Muscle layer of duodenum (tissue), 2 donors: ENCODE measurements around the gene HK1.
"Not testable (repeated sequence)": the region's sequence is repeated elsewhere in the genome, so short reads cannot be mapped to it uniquely, and the experiment has no call there.

Source experiments
- H3K27ac ChIP-seq: one replicate; pipeline ENCODE4 v1.7.0; 2013; ENCODE audit warnings: mild to moderate bottlenecking, low read length
- H3K27me3 ChIP-seq: one replicate; pipeline ENCODE4 v1.7.0; 2013; ENCODE audit warnings: low read depth, mild to moderate bottlenecking, control low read depth, low read length
- H3K36me3 ChIP-seq, 2 donors: one replicate each; pipeline ENCODE4 v1.7.0; 2013; ENCODE audit warnings: low read length in 2 of 2, control low read depth in 1 of 2, mild to moderate bottlenecking in 1 of 2; ENCODE audit not compliant: insufficient read depth in 2 of 2, control insufficient read depth in 1 of 2
- H3K4me1 ChIP-seq, 2 donors: one replicate each; pipeline ENCODE4 v1.7.0; 2013; ENCODE audit warnings: low read length in 2 of 2, mild to moderate bottlenecking in 2 of 2, control low read depth in 1 of 2, moderate library complexity in 1 of 2; ENCODE audit not compliant: insufficient read depth in 2 of 2, control insufficient read depth in 1 of 2
- H3K4me3 ChIP-seq, 2 donors: one replicate each; pipeline ENCODE4 v1.7.0; 2013; ENCODE audit warnings: low read length in 2 of 2, low read depth in 1 of 2, mild to moderate bottlenecking in 1 of 2
- H3K9me3 ChIP-seq, 2 donors: one replicate each; pipeline ENCODE4 v1.7.0; 2013; ENCODE audit warnings: low read length in 2 of 2, control low read depth in 1 of 2, mild to moderate bottlenecking in 1 of 2; ENCODE audit not compliant: control insufficient read depth in 1 of 2
- donor health status: healthy.

HK1 gene

GRCh38 chr10:69331161-69331560 is 52.9 kb downstream of the HK1 start:
- Histone ChIP-seq H3K4me1 (peaks cover 6 to 57% of the 10 kb centered on the region in 2 donors), H3K27ac (no peak overlapping the region), H3K27me3 (no peaks in the 10 kb centered on the region), H3K4me3 (no peak overlapping the region), H3K9me3 (no peaks in the 10 kb centered on the region), H3K36me3 (peaks cover 0 to 4% of the 10 kb centered on the region in 2 donors)

- Histone ChIP-seq H3K4me1 (peaks cover 9 to 59% of the 10 kb centered on the region in 2 donors), H3K4me3 (no peak overlapping the region), H3K27me3 (no peaks in the 10 kb centered on the region), H3K36me3 (peaks cover 0 to 4% of the 10 kb centered on the region in 2 donors), H3K9me3 (no peaks in the 10 kb centered on the region), H3K27ac (no peak overlapping the region)
Observed at GRCh38 chr10:69332278-69333010, 54.1 kb downstream of the HK1 start.

- no peaks in the 10 kb centered on the region for H3K27me3 ChIP-seq
- H3K36me3 ChIP-seq: peaks cover 0 to 4% of the 10 kb centered on the region in 2 donors
- peaks cover 13 to 65% of the 10 kb centered on the region in 2 donors for H3K4me1 ChIP-seq
- peak overlapping the region; percentile 6 for H3K27ac ChIP-seq
- H3K4me3 ChIP-seq: peak overlapping the region in 1 of 2 donors; percentile 32
- H3K9me3 ChIP-seq: no peaks in the 10 kb centered on the region
Observed at GRCh38 chr10:69333205-69333604, 54.9 kb downstream of the HK1 start.

- not testable (repeated sequence) for H3K36me3 ChIP-seq, H3K27me3 ChIP-seq, H3K9me3 ChIP-seq
- H3K27ac ChIP-seq: peak overlapping the region; percentile 63
- peaks cover 15 to 66% of the 10 kb centered on the region in 2 donors for H3K4me1 ChIP-seq
- H3K4me3 ChIP-seq: peak overlapping the region in 1 of 2 donors; percentile 32
Observed at GRCh38 chr10:69333865-69334301, 55.6 kb downstream of the HK1 start.

GRCh38 chr10:69334302-69335062 is 56.2 kb downstream of the HK1 start:
- H3K4me1 ChIP-seq: peaks cover 18 to 70% of the 10 kb centered on the region in 2 donors
- no peaks in the 10 kb centered on the region for H3K27me3 ChIP-seq
- peak overlapping the region; percentile 63 for H3K27ac ChIP-seq
- H3K36me3 ChIP-seq: peaks cover 0 to 4% of the 10 kb centered on the region in 2 donors
- no peaks in the 10 kb centered on the region for H3K9me3 ChIP-seq
- H3K4me3 ChIP-seq: peak overlapping the region in 1 of 2 donors; percentile 28

- H3K4me3 ChIP-seq: peak overlapping the region in 1 of 2 donors; percentile 28
- H3K4me1 ChIP-seq: peaks cover 18 to 74% of the 10 kb centered on the region in 2 donors
Observed at GRCh38 chr10:69335063-69335587, 56.8 kb downstream of the HK1 start.

GRCh38 chr10:69335613-69336012 is 57.3 kb downstream of the HK1 start:
- H3K4me1 ChIP-seq: peaks cover 18 to 74% of the 10 kb centered on the region in 2 donors
- no peak overlapping the region for H3K27ac ChIP-seq
- H3K9me3 ChIP-seq: no peaks in the 10 kb centered on the region
- H3K4me3 ChIP-seq: peak overlapping the region in 1 of 2 donors; percentile 28
- no peaks in the 10 kb centered on the region for H3K36me3 ChIP-seq
- no peaks in the 10 kb centered on the region for H3K27me3 ChIP-seq

More at GRCh38 chr10:69335063-69335587, 56.8 kb downstream of the HK1 start:
- Histone ChIP-seq H3K27ac (peak overlapping the region; percentile 39), H3K27me3 (no peaks in the 10 kb centered on the region), H3K36me3 (peaks cover 0 to 4% of the 10 kb centered on the region in 2 donors), H3K9me3 (no peaks in the 10 kb centered on the region)

GRCh38 chr10:69336952-69337295 is 58.6 kb downstream of the HK1 start:
- no peak overlapping the region for H3K4me3 ChIP-seq
- no peaks in the 10 kb centered on the region for H3K9me3 ChIP-seq
- H3K27ac ChIP-seq: no peak overlapping the region
- no peaks in the 10 kb centered on the region for H3K36me3 ChIP-seq
- no peaks in the 10 kb centered on the region for H3K27me3 ChIP-seq
- peaks cover 18 to 74% of the 10 kb centered on the region in 2 donors for H3K4me1 ChIP-seq

GRCh38 chr10:69337296-69338132 is 59.2 kb downstream of the HK1 start:
- no peaks in the 10 kb centered on the region for H3K36me3 ChIP-seq
- H3K27me3 ChIP-seq: no peaks in the 10 kb centered on the region
- H3K27ac ChIP-seq: peak overlapping the region; percentile 29
- H3K9me3 ChIP-seq: no peaks in the 10 kb centered on the region
- peaks cover 18 to 71% of the 10 kb centered on the region in 2 donors for H3K4me1 ChIP-seq
- H3K4me3 ChIP-seq: peak overlapping the region in 1 of 2 donors; percentile 16

GRCh38 chr10:69338133-69338456 is 59.8 kb downstream of the HK1 start:
- Histone ChIP-seq H3K4me1 (peaks cover 18 to 65% of the 10 kb centered on the region in 2 donors), H3K9me3 (no peaks in the 10 kb centered on the region), H3K27me3 (no peaks in the 10 kb centered on the region), H3K27ac (peak overlapping the region; percentile 29), H3K36me3 (no peaks in the 10 kb centered on the region), H3K4me3 (peak overlapping the region in 1 of 2 donors; percentile 16)
